HepG2 (cell line): ENCODE measurements around the gene SEPTIN11. TPM values are rescaled to one million over a fixed set of nuclear protein-coding genes. Genes with fewer than 3 reads are reported as not detected.

Experiments used
- DR1 ChIP-seq: sonication (generic); formaldehyde crosslinking; IDR thresholded peaks from 2 replicates; pipeline ENCODE4 v1.8.0; 2021; ENCODE audit warnings: mild to moderate bottlenecking, missing genetic modification reagents, inconsistent platforms
- EHMT2 ChIP-seq: fragments of 200-600 bp; sonication (generic); IDR thresholded peaks from 2 replicates; pipeline ENCODE4 v1.7.0; 2017; ENCODE audit warnings: antibody characterized with exemption, low read depth, low read length, borderline replicate concordance
- GATAD2A ChIP-seq: IDR thresholded peaks from 2 replicates; pipeline ENCODE4 v1.6.1; 2016
- JUNB ChIP-seq: sonication (generic); formaldehyde crosslinking; IDR thresholded peaks from 2 replicates; pipeline ENCODE4 v1.8.0; 2022; ENCODE audit warnings: missing genetic modification reagents, mild to moderate bottlenecking, borderline replicate concordance
- KDM6A ChIP-seq: IDR thresholded peaks from 2 replicates; pipeline ENCODE4 v1.6.1; 2016; ENCODE audit warnings: low read depth
- KLF15 ChIP-seq: sonication (generic); formaldehyde crosslinking; IDR thresholded peaks from 2 replicates; pipeline ENCODE4 v1.8.1; 2023; ENCODE audit warnings: borderline replicate concordance, mild to moderate bottlenecking, inconsistent platforms, missing genetic modification reagents, mixed read lengths
- NCOR1 ChIP-seq: fragments of 200-600 bp; sonication (generic); IDR thresholded peaks from 2 replicates; pipeline ENCODE4 v1.7.0; 2017; ENCODE audit warnings: antibody characterized with exemption, low read length, borderline replicate concordance
- NR3C1 ChIP-seq: sonication (generic); formaldehyde crosslinking; IDR thresholded peaks from 2 replicates; pipeline ENCODE4 v1.4.0; 2020; ENCODE audit warnings: missing genetic modification reagents
- RBM39 ChIP-seq: fragments of 200-400 bp; formaldehyde crosslinking; IDR thresholded peaks from one replicate; pipeline ENCODE4 v1.6.1; 2018; ENCODE audit warnings: antibody characterized with exemption, mild to moderate bottlenecking, low read depth, low read length; ENCODE audit not compliant: poor library complexity, severe bottlenecking
- RFX3 ChIP-seq: IDR thresholded peaks from 2 replicates; pipeline ENCODE4 v1.6.1; 2016; ENCODE audit warnings: missing biosample characterization, missing genetic modification reagents
- ZNF234 ChIP-seq: sonication (generic); formaldehyde crosslinking; conservative IDR thresholded peaks from 2 replicates; pipeline ENCODE4 v1.5.1; 2020; ENCODE audit warnings: mild to moderate bottlenecking, missing genetic modification reagents
- ZNF317 ChIP-seq: sonication (generic); formaldehyde crosslinking; IDR thresholded peaks from 2 replicates; pipeline ENCODE4 v1.5.0; 2020; ENCODE audit warnings: mild to moderate bottlenecking, missing genetic modification reagents
- ZNF552 ChIP-seq: sonication (generic); formaldehyde crosslinking; IDR thresholded peaks from 2 replicates; pipeline ENCODE4 v1.9.0; 2022; ENCODE audit warnings: missing genetic modification reagents, mild to moderate bottlenecking, borderline replicate concordance
- ZSCAN20 ChIP-seq: sonication (generic); formaldehyde crosslinking; IDR thresholded peaks from 2 replicates; pipeline ENCODE4 v1.4.0; 2020; ENCODE audit warnings: missing genetic modification reagents, mild to moderate bottlenecking, borderline replicate concordance
- polyA plus RNA-seq, 8 experiments: library from polyadenylated mRNA; depleted of rRNA in 3 of 8; stranded (reverse) in 7 of 8; unstranded in 1 of 8; fragments of >200 nt; fragmentation: Illumina TruSeq in 4 of 8; extraction: Trizol in 4 of 8; gene quantifications; 2 replicates each; pipeline versions ENCODE4 v1.2.1 to v1.2.3, GENCODE V29; 2011 to 2016; ENCODE audit warnings: low read depth in 4 of 8, missing spikeins in 1 of 8, mixed read lengths in 1 of 8; ENCODE audit not compliant: insufficient read depth in 1 of 8
- total RNA-seq, 5 experiments: library from RNA; depleted of rRNA; stranded (reverse); fragments of >200 nt; fragmentation: Illumina TruSeq; extraction: Trizol; gene quantifications; 2 replicates each; pipeline ENCODE4 v1.2.3, GENCODE V29; 2016; ENCODE audit warnings: low read depth in 1 of 5
- TF ChIP-seq, protein P1 (sequence below): IDR thresholded peaks from 2 replicates; pipeline ENCODE4 v1.4.0; 2020; ENCODE audit warnings: mild to moderate bottlenecking, missing genetic modification reagents
- TF ChIP-seq, protein P2 (sequence below): sonication (generic); formaldehyde crosslinking; IDR thresholded peaks from one replicate; pipeline ENCODE4 v1.5.1; 2020; ENCODE audit warnings: mild to moderate bottlenecking, missing genetic modification reagents; ENCODE audit errors: not compliant biosample characterization

Gene SEPTIN11
- total and polyA plus RNA-seq, 2 of the 13 experiments (the other 11 are each of a cell fraction or from before 2014, with no cell fraction given), result 28.9 to 47.3 TPM

- TF ChIP-seq, protein P1, sequence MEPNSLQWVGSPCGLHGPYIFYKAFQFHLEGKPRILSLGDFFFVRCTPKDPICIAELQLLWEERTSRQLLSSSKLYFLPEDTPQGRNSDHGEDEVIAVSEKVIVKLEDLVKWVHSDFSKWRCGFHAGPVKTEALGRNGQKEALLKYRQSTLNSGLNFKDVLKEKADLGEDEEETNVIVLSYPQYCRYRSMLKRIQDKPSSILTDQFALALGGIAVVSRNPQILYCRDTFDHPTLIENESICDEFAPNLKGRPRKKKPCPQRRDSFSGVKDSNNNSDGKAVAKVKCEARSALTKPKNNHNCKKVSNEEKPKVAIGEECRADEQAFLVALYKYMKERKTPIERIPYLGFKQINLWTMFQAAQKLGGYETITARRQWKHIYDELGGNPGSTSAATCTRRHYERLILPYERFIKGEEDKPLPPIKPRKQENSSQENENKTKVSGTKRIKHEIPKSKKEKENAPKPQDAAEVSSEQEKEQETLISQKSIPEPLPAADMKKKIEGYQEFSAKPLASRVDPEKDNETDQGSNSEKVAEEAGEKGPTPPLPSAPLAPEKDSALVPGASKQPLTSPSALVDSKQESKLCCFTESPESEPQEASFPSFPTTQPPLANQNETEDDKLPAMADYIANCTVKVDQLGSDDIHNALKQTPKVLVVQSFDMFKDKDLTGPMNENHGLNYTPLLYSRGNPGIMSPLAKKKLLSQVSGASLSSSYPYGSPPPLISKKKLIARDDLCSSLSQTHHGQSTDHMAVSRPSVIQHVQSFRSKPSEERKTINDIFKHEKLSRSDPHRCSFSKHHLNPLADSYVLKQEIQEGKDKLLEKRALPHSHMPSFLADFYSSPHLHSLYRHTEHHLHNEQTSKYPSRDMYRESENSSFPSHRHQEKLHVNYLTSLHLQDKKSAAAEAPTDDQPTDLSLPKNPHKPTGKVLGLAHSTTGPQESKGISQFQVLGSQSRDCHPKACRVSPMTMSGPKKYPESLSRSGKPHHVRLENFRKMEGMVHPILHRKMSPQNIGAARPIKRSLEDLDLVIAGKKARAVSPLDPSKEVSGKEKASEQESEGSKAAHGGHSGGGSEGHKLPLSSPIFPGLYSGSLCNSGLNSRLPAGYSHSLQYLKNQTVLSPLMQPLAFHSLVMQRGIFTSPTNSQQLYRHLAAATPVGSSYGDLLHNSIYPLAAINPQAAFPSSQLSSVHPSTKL (CRISPR knock-in tag), result no peak
- TF ChIP-seq JUNB (CRISPR knock-in tag) (no peak), RFX3 (CRISPR knock-in tag) (no peak), NR3C1 (CRISPR knock-in tag) (no peak), ZNF317 (CRISPR knock-in tag) (0 out of 2 replicates have a peak, but pooled peaks have one; percentile 22), KDM6A (CRISPR knock-in tag) (no peak), GATAD2A (CRISPR knock-in tag) (0 out of 2 replicates have a peak, but pooled peaks have one; percentile 11), KLF15 (CRISPR knock-in tag) (no peak; the same call in 1 of the 2 replicates), EHMT2 (no peak), ZNF552 (CRISPR knock-in tag) (no peak), NCOR1 (no peak), DR1 (CRISPR knock-in tag) (no peak), ZSCAN20 (CRISPR knock-in tag) (0 out of 2 replicates have a peak, but pooled peaks have one; percentile 9), ZNF234 (CRISPR knock-in tag) (no peak), RBM39 (peak; percentile 74)
- TF ChIP-seq, protein P2, sequence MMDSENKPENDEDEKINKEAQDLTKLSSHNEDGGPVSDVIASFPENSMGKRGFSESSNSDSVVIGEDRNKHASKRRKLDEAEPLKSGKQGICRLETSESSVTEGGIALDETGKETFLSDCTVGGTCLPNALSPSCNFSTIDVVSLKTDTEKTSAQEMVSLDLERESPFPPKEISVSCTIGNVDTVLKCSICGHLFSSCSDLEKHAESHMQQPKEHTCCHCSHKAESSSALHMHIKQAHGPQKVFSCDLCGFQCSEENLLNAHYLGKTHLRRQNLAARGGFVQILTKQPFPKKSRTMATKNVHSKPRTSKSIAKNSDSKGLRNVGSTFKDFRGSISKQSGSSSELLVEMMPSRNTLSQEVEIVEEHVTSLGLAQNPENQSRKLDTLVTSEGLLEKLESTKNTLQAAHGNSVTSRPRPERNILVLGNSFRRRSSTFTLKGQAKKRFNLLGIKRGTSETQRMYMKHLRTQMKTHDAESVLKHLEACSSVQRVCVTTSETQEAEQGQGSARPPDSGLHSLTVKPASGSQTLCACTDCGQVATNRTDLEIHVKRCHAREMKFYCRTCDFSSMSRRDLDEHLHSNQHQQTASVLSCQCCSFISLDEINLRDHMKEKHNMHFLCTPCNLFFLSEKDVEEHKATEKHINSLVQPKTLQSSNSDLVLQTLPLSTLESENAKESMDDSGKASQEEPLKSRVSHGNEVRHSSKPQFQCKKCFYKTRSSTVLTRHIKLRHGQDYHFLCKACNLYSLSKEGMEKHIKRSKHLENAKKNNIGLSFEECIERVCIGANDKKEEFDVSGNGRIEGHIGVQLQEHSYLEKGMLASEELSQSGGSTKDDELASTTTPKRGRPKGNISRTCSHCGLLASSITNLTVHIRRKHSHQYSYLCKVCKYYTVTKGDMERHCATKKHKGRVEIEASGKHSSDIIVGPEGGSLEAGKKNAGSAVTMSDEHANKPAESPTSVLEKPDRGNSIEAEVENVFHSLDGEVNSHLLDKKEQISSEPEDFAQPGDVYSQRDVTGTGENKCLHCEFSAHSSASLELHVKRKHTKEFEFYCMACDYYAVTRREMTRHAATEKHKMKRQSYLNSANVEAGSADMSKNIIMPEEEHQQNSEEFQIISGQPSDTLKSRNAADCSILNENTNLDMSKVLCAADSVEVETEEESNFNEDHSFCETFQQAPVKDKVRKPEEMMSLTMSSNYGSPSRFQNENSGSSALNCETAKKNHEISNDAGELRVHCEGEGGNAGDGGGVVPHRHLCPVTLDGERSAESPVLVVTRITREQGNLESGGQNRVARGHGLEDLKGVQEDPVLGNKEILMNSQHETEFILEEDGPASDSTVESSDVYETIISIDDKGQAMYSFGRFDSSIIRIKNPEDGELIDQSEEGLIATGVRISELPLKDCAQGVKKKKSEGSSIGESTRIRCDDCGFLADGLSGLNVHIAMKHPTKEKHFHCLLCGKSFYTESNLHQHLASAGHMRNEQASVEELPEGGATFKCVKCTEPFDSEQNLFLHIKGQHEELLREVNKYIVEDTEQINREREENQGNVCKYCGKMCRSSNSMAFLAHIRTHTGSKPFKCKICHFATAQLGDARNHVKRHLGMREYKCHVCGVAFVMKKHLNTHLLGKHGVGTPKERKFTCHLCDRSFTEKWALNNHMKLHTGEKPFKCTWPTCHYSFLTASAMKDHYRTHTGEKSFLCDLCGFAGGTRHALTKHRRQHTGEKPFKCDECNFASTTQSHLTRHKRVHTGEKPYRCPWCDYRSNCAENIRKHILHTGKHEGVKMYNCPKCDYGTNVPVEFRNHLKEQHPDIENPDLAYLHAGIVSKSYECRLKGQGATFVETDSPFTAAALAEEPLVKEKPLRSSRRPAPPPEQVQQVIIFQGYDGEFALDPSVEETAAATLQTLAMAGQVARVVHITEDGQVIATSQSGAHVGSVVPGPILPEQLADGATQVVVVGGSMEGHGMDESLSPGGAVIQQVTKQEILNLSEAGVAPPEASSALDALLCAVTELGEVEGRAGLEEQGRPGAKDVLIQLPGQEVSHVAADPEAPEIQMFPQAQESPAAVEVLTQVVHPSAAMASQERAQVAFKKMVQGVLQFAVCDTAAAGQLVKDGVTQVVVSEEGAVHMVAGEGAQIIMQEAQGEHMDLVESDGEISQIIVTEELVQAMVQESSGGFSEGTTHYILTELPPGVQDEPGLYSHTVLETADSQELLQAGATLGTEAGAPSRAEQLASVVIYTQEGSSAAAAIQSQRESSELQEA (CRISPR knock-in tag), result no peak
These were observed 752 bp downstream of the SEPTIN11 start (continued) for GRCh38 chr4:76950052-76950955.
